IMR-90 (cell line): ENCODE results near the gene LRRC8C. TPM values are rescaled to one million over a fixed set of nuclear protein-coding genes. Genes with fewer than 3 reads are reported as not detected.

Experiments
- ATAC-seq: fragments of 200-7000 bp; cut with Tn5 transposase; 2 replicates; pipeline ENCODE4 v1.9.1; 2020; ENCODE audit warnings: low read depth, mild to moderate bottlenecking, moderate library complexity
- BruUV-seq: library from RNA; stranded (reverse); fragments of 400-500 nt; replicated peaks from 2 replicates; lab custom pipeline; 2021; lab: Mats Ljungman, UMichigan
- CTCF ChIA-PET: fragments of 300-600 bp; formaldehyde crosslinking; extraction: SDS; loops from one replicate; lab custom pipeline; 2021; ENCODE audit warnings: antibody characterized with exemption; lab: Yijun Ruan, JAX
- POLR2A ChIA-PET: fragments of 300-600 bp; sonication (Branson Sonifier 250); formaldehyde crosslinking; loops from one replicate; lab custom pipeline; 2022; ENCODE audit warnings: antibody characterized with exemption; ENCODE audit not compliant: unreplicated experiment; lab: Charles Lee
- DNase-seq: peaks from one replicate; pipeline ENCODE4 v3.0.0; 2013
- H2AFZ ChIP-seq: replicated peaks from 2 replicates; pipeline ENCODE3; 2013; ENCODE audit warnings: low read length, mild to moderate bottlenecking; ENCODE audit not compliant: poor library complexity
- H2AK5ac ChIP-seq: 2 replicates; pipeline ENCODE4 v1.6.1; 2013; ENCODE audit warnings: low read depth, low read length, inconsistent platforms
- H2AK9ac ChIP-seq: replicated peaks from 2 replicates; pipeline ENCODE3; 2013; ENCODE audit warnings: mild to moderate bottlenecking, low read depth, low read length, moderate library complexity; ENCODE audit not compliant: poor library complexity
- H2BK120ac ChIP-seq: 2 replicates; pipeline ENCODE4 v1.6.1; 2013; ENCODE audit warnings: low read depth, low read length, inconsistent platforms
- H2BK15ac ChIP-seq: 3 replicates; pipeline ENCODE4 v1.6.1; 2013; ENCODE audit warnings: low read depth, low read length, inconsistent platforms
- H2BK20ac ChIP-seq: 2 replicates; pipeline ENCODE4 v1.6.1; 2013; ENCODE audit warnings: low read depth, mild to moderate bottlenecking, inconsistent platforms, low read length, moderate library complexity
- H2BK5ac ChIP-seq: 2 replicates; pipeline ENCODE4 v1.6.1; 2013; ENCODE audit warnings: mild to moderate bottlenecking, low read depth, low read length, inconsistent platforms; ENCODE audit not compliant: poor library complexity, severe bottlenecking
- H3K14ac ChIP-seq: replicated peaks from 2 replicates; pipeline ENCODE4 v1.6.1; 2013; ENCODE audit warnings: low read depth, low read length, inconsistent platforms
- H3K18ac ChIP-seq: 2 replicates; pipeline ENCODE4 v1.6.1; 2013; ENCODE audit warnings: low read depth, low read length, control low read depth
- H3K23ac ChIP-seq: 2 replicates; pipeline ENCODE4 v1.6.1; 2013; ENCODE audit warnings: low read depth, low read length, inconsistent platforms
- H3K27ac ChIP-seq: 2 replicates; pipeline ENCODE4 v1.5.1; 2013; ENCODE audit warnings: mild to moderate bottlenecking, control low read depth, low read length; ENCODE audit not compliant: insufficient read depth
- H3K27me3 ChIP-seq: 2 replicates; pipeline ENCODE4 v1.6.1; 2013; ENCODE audit warnings: low read length; ENCODE audit not compliant: control insufficient read depth, insufficient read depth
- H3K36me3 ChIP-seq: 2 replicates; pipeline ENCODE4 v1.6.1; 2013; ENCODE audit warnings: low read length, mixed read lengths; ENCODE audit not compliant: control insufficient read depth, insufficient read depth
- H3K4ac ChIP-seq: 2 replicates; pipeline ENCODE4 v1.6.1; 2013; ENCODE audit warnings: low read depth, low read length, inconsistent platforms
- H3K4me1 ChIP-seq: 2 replicates; pipeline ENCODE4 v1.6.1; 2013; ENCODE audit warnings: low read length, mixed read lengths; ENCODE audit not compliant: control insufficient read depth, insufficient read depth
- H3K4me2 ChIP-seq: 2 replicates; pipeline ENCODE4 v1.6.1; 2013; ENCODE audit warnings: low read depth, mild to moderate bottlenecking, control low read depth, low read length, moderate library complexity
- H3K4me3 ChIP-seq: 2 replicates; pipeline ENCODE4 v1.5.1; 2013; ENCODE audit warnings: low read depth, mild to moderate bottlenecking, control low read depth, low read length, moderate library complexity; ENCODE audit not compliant: insufficient read depth
- H3K56ac ChIP-seq: 2 replicates; pipeline ENCODE4 v1.6.1; 2013; ENCODE audit warnings: low read length, inconsistent platforms; ENCODE audit not compliant: insufficient read depth; ENCODE audit errors: extremely low read depth
- H3K79me1 ChIP-seq, 2 experiments: 2 replicates each; pipeline ENCODE4 v1.6.1; 2013; ENCODE audit warnings: low read length in 2 of 2, inconsistent platforms in 1 of 2, low read depth in 1 of 2
- H3K9ac ChIP-seq: 2 replicates; pipeline ENCODE4 v1.6.1; 2013; ENCODE audit warnings: low read depth, low read length, control low read depth
- H3K9me1 ChIP-seq: 2 replicates; pipeline ENCODE4 v1.6.1; 2013; ENCODE audit warnings: low read length, inconsistent platforms; ENCODE audit not compliant: insufficient read depth
- H3K9me3 ChIP-seq: 2 replicates; pipeline ENCODE4 v1.6.1; 2013; ENCODE audit warnings: low read length; ENCODE audit not compliant: control insufficient read depth, insufficient read depth
- H4K20me1 ChIP-seq: 2 replicates; pipeline ENCODE4 v1.6.1; 2013; ENCODE audit warnings: low read length, inconsistent platforms; ENCODE audit not compliant: insufficient read depth
- H4K5ac ChIP-seq: 2 replicates; pipeline ENCODE4 v1.6.1; 2013; ENCODE audit warnings: mild to moderate bottlenecking, low read depth, low read length, control low read depth
- H4K8ac ChIP-seq, 2 experiments: 2 replicates each; pipeline ENCODE4 v1.6.1; 2013; ENCODE audit warnings: low read depth in 2 of 2, low read length in 2 of 2, control low read depth in 1 of 2, inconsistent platforms in 1 of 2
- H4K91ac ChIP-seq: 2 replicates; pipeline ENCODE4 v1.6.1; 2013; ENCODE audit warnings: low read depth, low read length, inconsistent platforms; ENCODE audit not compliant: insufficient read depth
- FOS ChIP-seq: fragments of 150-350 bp; IDR thresholded peaks from 2 replicates; pipeline ENCODE4 v1.6.1; 2016; ENCODE audit warnings: low read depth, low read length
- USF2 ChIP-seq: fragments of 150-350 bp; IDR thresholded peaks from 2 replicates; pipeline ENCODE4 v1.6.1; 2017; ENCODE audit warnings: mild to moderate bottlenecking, antibody characterized with exemption, low read length, low read depth
- WGBS, 2 experiments: methylation state at CpG; one replicate each; pipeline versions ENCODE4 v1.1.5 to v1.1.7; 2013; ENCODE audit warnings: missing lambda C conversion rate in 2 of 2; ENCODE audit not compliant: insufficient read length in 1 of 2; ENCODE audit errors: extremely low coverage in 2 of 2; 5-methylcytosine and 5-hydroxymethylcytosine counted together
- dilution Hi-C: fragments of 300-500 bp; cut with HindIII; formaldehyde crosslinking; loops from one replicate; pipeline ENCODE4 v1.14.3; 2018; ENCODE audit warnings: low sequenced_read_pairs; ENCODE audit not compliant: unreplicated experiment
- in situ Hi-C: fragments of 300-500 bp; cut with MboI; formaldehyde crosslinking; loops from 3 replicates; pipeline ENCODE4 v1.14.3; 2019; ENCODE audit warnings: low sequenced_read_pairs, inconsistent platforms, mixed read lengths
- intact Hi-C: fragments of 100-400 bp; cut with micrococcal nuclease; formaldehyde crosslinking; loops from 2 replicates; pipeline ENCODE4 v1.10.0; 2022
- polyA plus RNA-seq, 3 experiments: library from polyadenylated mRNA; depleted of rRNA; stranded (reverse); fragments of >200 nt; gene quantifications; 2 replicates each; pipeline ENCODE4 v1.2.3, GENCODE V29; 2012; ENCODE audit warnings: low replicate concordance in 1 of 3
- total RNA-seq: library from RNA; depleted of rRNA; stranded (reverse); fragments of >200 nt; gene quantifications from 2 replicates; pipeline ENCODE4 v1.2.3, GENCODE V29; 2012

LRRC8C gene
- total and polyA plus RNA-seq, 2 of the 4 experiments (the other 2 are of a cell fraction), result 6.5 to 12.9 TPM

- H4K20me1 ChIP-seq, result no peaks in the 10 kb centered on the region
- POLR2A ChIA-PET, result no interaction called here
- no peak overlapping the region for H2BK5ac ChIP-seq
- H3K27ac ChIP-seq, result no peak overlapping the region
- intact Hi-C loops, result no loop called here
- no peak overlapping the region for H3K9ac ChIP-seq
- H2AK9ac ChIP-seq, result no peak overlapping the region
- no peak overlapping the region for H2BK15ac ChIP-seq
- H3K56ac ChIP-seq, result no peak overlapping the region
- dilution Hi-C loops, result no loop called here
- no peaks in the 10 kb centered on the region for H3K27me3 ChIP-seq
- CTCF ChIA-PET, result interaction anchor here (1.4 to 3.0 kb wide), 2 partner anchors 145 to 301 kb away, joined by 3 to 12 read pairs; no protein-coding TSS in a partner anchor
- no peak overlapping the region for H2AFZ ChIP-seq
- no peak overlapping the region for H3K18ac ChIP-seq
- ATAC-seq, result no peak
- TF ChIP-seq USF2 (no peak), FOS (no peak)
- H2AK5ac ChIP-seq, result no peak overlapping the region
- H3K4ac ChIP-seq, result no peak overlapping the region
- no TSS peak for BruUV-seq
- no peak overlapping the region for H3K14ac ChIP-seq
- no peak overlapping the region for H3K4me2 ChIP-seq
- no peak overlapping the region for H2BK20ac ChIP-seq
- H3K79me1 ChIP-seq, result no peaks in the 10 kb centered on the region
- DNase-seq, result no peak
- no peak overlapping the region for H3K23ac ChIP-seq
- H3K9me3 ChIP-seq, result no peaks in the 10 kb centered on the region
- H4K8ac ChIP-seq, result no peak overlapping the region
- no peaks in the 10 kb centered on the region for H3K36me3 ChIP-seq
- H4K91ac ChIP-seq, result no peak overlapping the region
- no peak overlapping the region for H4K5ac ChIP-seq
- WGBS, 2 experiments, result no CpG with 5 or more reads among the region's 1 CpG
- peaks cover 3% of the 10 kb centered on the region; the same call in 1 of the 2 replicates for H3K9me1 ChIP-seq
- peaks cover 12% of the 10 kb centered on the region for H3K4me1 ChIP-seq
- in situ Hi-C loops, result loop anchor here (10.0 kb wide), 1 partner anchor 277 kb away; no protein-coding TSS in a partner anchor
- H3K4me3 ChIP-seq, result no peak overlapping the region
- H2BK120ac ChIP-seq, result no peak overlapping the region
Observed at GRCh38 chr1:89761338-89761737, 128.4 kb downstream of the LRRC8C start.
